K562 (cell line): ENCODE results near the gene DYRK1A. TPM values are rescaled to one million over a fixed set of nuclear protein-coding genes. Genes with fewer than 3 reads are reported as not detected.

Experiments used
- HDAC3 ChIP-seq: fragments of 450-650 bp; IDR thresholded peaks from 2 replicates; pipeline ENCODE4 v1.6.1; 2018; ENCODE audit warnings: borderline replicate concordance, mild to moderate bottlenecking, moderate library complexity; ENCODE audit not compliant: partially characterized antibody
- ZNF184 ChIP-seq: sonication (generic); formaldehyde crosslinking; IDR thresholded peaks from 2 replicates; pipeline ENCODE4 v1.5.0; 2020; ENCODE audit warnings: missing genetic modification reagents
- polyA plus RNA-seq, 8 experiments: library from polyadenylated mRNA; depleted of rRNA in 4 of 8; stranded (reverse) in 5 of 8; unstranded in 3 of 8; fragments of >200 nt; fragmentation: Nextera tagmentation in 2 of 8; fragmentation: Illumina TruSeq in 1 of 8; extraction: Ambion mirVana in 2 of 8; extraction: Trizol in 1 of 8; gene quantifications; 2 replicates each; pipeline versions ENCODE4 v1.2.1 to v1.2.3, GENCODE V29; 2011 to 2014; ENCODE audit warnings: inconsistent platforms in 1 of 8, missing spikeins in 1 of 8
- total RNA-seq, 7 experiments: library from RNA; depleted of rRNA in 6 of 7; stranded (reverse); fragments of >200 nt in 6 of 7; fragmentation: Illumina TruSeq in 2 of 7; extraction: Trizol in 2 of 7; gene quantifications; 2 replicates each; pipeline versions ENCODE4 v1.2.1 to v1.2.3, GENCODE V29; 2011 to 2021; ENCODE audit warnings: low replicate concordance in 1 of 7
- TF ChIP-seq, protein P1 (sequence below): sonication (generic); formaldehyde crosslinking; IDR thresholded peaks from 2 replicates; pipeline ENCODE4 v1.8.1; 2022; ENCODE audit warnings: missing genetic modification reagents
- TF ChIP-seq, protein P2 (sequence below): fragments of 250-450 bp; sonication (Bioruptor Pico); IDR thresholded peaks from 2 replicates; pipeline ENCODE4 v1.8.0; 2021; ENCODE audit warnings: mild to moderate bottlenecking, moderate library complexity
- TF ChIP-seq, protein P3 (sequence below): fragments of 250-450 bp; sonication (Bioruptor Pico); IDR thresholded peaks from 2 replicates; pipeline ENCODE4 v1.4.0; 2020

The DYRK1A gene
- total and polyA plus RNA-seq, 9 of the 15 experiments (the other 6 are each of a cell fraction or from before 2014, with no cell fraction given): 3.7 to 64.8 (median 42.3) TPM

DNA sequence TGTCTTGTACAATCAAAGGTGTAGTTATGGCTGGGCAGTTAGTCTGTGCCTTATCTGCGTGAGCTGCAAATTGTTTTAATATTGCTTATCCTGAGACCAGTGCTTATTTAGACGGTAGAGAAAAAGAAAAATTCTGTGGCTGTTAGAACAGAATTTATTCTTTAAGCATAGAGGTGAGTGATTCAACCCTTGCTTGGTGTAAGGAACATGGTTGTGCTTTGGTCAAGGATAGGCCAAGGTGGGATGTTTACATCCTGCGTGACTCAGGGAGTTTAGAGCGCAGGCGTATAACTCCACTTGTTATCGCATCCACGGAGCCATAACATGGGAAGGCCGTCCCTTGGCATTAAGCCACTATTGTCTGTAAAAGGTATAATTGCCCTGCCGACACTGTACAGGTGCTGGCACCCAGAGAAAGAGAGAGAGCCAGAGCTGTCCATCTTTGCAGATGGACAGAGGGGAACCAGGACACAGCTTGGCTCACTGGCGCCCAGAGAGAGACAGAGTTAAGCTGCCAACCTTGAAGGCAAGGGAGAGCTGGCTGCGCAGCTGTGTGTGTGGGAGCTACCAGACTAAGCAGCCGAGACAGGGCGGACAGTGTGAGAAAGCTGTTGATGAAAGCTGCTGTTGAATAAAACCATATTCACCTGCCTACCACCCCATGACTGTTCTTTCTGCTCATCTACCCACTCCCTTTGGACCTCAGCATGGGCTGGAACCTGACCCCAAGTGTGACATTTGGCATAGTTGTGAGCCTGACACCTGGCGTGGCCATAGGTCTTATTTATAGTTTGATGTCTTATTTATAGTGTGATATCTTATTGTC, 200.4 kb downstream of the DYRK1A start (continued):
- TF ChIP-seq, protein P1, sequence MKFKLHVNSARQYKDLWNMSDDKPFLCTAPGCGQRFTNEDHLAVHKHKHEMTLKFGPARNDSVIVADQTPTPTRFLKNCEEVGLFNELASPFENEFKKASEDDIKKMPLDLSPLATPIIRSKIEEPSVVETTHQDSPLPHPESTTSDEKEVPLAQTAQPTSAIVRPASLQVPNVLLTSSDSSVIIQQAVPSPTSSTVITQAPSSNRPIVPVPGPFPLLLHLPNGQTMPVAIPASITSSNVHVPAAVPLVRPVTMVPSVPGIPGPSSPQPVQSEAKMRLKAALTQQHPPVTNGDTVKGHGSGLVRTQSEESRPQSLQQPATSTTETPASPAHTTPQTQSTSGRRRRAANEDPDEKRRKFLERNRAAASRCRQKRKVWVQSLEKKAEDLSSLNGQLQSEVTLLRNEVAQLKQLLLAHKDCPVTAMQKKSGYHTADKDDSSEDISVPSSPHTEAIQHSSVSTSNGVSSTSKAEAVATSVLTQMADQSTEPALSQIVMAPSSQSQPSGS (CRISPR knock-in tag): no peak
- TF ChIP-seq, protein P2, sequence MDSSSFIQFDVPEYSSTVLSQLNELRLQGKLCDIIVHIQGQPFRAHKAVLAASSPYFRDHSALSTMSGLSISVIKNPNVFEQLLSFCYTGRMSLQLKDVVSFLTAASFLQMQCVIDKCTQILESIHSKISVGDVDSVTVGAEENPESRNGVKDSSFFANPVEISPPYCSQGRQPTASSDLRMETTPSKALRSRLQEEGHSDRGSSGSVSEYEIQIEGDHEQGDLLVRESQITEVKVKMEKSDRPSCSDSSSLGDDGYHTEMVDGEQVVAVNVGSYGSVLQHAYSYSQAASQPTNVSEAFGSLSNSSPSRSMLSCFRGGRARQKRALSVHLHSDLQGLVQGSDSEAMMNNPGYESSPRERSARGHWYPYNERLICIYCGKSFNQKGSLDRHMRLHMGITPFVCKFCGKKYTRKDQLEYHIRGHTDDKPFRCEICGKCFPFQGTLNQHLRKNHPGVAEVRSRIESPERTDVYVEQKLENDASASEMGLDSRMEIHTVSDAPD (CRISPR knock-in tag): peak; percentile 92
- TF ChIP-seq, protein P3, sequence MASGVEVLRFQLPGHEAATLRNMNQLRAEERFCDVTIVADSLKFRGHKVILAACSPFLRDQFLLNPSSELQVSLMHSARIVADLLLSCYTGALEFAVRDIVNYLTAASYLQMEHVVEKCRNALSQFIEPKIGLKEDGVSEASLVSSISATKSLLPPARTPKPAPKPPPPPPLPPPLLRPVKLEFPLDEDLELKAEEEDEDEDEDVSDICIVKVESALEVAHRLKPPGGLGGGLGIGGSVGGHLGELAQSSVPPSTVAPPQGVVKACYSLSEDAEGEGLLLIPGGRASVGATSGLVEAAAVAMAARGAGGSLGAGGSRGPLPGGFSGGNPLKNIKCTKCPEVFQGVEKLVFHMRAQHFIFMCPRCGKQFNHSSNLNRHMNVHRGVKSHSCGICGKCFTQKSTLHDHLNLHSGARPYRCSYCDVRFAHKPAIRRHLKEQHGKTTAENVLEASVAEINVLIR: peak; percentile 71; the same call in 1 of the 2 replicates
- TF ChIP-seq ZNF184 (CRISPR knock-in tag) (no peak), HDAC3 (peak; percentile 16)
